ENCODE measurements around the gene RASIP1.

The RASIP1 gene

DNA sequence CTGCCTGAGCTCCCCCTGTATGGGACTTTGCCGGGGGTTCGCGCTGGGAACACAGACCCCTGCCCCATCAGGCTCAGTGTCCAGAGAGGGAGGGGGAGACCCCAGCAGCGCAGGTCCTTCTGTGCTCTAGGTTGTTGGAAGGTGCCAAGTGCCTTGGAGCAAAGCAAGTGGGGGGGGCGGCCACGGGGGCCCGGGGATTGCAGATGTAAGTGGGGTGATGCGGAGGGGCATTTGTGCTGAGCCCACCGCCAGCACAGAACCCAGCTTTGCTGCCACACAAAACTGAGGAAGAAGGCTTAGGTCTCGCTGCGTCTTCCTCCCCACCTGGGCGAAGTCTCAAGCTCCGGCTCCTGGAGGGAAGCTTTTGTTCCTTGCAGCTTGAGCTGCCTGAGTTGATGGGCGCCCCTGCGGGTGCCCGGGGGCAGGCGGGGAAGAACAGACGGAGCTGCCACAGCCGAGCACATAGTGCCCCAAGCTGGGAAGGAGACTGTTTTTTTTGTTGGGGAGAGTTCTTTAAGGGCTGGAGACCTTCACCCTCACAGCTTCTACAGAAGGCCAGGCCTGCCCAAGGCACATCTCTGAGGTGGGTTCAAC is 66.1 kb downstream of the RASIP1 start:
- no peak for DNase-seq (ENCODE audit: low read depth)

DNA sequence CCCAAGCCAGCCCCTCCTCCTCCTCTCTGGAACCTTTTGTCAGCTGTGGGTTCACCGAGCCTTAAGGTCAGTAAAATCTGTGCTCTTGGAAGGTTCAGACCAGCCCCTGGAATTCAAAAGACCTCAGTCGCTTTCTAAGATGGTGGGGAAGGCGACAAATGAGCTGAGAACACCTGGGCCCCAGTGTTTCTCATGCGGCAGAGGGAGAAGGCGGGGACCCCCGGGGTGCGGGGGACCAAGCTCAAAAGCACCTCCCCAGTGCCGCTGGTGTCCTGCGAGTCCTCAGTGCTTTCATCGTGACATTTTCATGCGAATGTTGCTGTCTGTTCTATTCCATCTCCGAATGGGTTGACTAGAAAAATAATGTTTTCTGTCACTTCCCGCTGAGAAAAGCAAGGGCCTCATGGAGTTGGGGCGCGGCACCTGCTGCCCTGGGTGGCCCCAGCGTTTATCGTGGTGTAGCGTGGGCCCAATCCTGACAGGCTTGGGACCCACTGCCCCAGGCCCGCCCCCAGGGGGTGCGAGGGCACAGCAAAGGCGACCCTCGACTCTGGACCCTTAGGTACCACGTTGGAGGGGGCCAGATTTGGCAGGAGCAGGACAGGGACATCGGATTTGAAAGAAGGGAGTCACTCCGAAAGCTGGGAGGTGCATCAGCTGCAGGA is 66.8 kb downstream of the RASIP1 start:
- no peak for DNase-seq (ENCODE audit: low read depth)

DNA sequence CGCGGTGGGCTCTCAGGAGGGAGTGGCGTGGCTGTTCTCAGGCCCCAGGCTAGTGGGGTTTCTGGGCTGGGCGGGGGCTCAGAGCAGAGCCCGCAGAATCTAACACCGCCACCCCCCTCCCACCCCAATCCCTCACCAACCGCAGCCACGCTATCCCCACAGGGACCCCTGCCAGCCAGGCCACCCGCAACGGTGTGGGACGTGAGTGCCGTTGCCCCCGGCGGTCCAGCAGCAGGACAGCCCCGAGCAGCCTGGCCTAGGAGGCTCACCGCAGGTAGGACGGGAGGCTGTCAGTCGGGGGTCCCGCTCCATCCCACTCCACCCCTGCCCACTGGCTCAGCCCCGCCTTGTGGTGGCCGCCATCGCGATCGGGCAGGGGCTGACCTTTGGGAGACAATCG is 67.4 kb downstream of the RASIP1 start, which contains the start of gene NTN5:
Gene NTN5 (minus strand): TSS at position 24 of the 400 bp plus-strand sequence. CDS start 2,031 bp downstream, outside the sequence.
- no peak for DNase-seq (ENCODE audit: low read depth)

DNA sequence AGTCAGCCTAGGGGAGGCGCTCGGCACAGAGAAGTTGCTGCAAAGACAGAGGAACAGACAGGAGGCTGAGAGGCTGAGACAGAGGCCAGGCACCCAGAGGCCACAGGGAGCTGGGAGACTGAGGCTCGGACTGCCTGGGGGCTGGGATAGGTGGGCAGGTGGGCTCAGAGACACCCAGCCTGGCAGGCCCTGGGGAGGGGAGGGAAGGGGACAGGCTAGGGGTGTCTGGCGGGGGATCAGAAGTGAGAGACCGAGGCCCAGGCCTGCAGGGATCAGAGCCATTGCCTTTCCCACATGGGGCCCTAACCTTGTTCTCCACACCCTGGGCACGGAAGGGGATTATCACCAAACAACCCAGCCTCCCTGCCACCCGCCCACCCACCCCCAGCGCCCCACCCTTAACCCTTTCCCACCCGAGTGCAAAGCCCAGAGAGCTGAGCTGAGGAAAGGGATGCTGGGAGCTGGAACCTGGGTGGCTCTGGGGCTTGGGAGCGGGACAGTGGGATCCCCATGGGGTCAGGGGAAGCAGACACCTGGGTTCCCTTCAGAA is 68.9 kb downstream of the RASIP1 start:
- DNase-seq (ENCODE audit: low read depth): no peak

DNA sequence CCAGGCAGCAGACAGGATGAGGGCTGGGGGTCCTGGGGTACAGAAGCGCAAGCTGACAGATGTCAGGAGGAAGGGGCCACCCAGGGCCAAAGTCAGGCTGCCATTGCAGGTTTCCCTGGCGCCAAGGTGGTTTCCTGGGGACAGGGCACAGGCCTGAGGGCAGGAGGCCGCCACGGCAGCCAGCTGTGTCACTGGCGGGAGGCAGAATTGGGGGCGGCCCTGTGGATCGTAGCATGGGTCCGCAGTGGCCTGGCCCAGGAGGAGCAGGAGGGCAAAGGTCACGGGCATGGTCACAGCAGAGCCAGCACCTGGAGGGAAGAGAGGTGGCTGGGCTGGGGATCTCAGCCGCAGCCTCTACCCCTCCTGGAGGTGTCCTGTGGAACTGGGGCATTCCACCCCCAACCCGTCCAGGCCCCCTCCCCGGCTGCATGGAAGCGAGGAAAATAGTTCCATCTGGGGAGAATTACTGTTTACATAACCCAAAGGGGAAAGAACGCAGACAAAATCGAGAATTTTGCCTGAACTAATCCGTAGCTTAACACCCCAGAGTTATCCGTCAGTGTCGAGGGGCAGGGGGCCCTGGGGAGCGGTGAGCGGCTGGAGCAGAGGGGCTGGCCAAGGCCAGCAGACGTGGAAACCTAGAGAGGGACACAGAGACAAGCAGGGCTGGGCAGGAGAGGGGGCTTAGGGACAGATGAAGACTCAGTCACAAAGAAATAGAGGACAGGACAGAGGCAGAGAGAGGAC is 69.5 kb downstream of the RASIP1 start:
- DNase-seq (ENCODE audit: low read depth): no peak
